GM12878 (cell line): ENCODE measurements around the gene PTPRN2. TPM values are rescaled to one million over a fixed set of nuclear protein-coding genes. Genes with fewer than 3 reads are reported as not detected.

Experiments
- ATAC-seq: fragments of 200-7000 bp; cut with Tn5 transposase; 3 replicates; pipeline ENCODE4 v1.9.1; 2020; ENCODE audit warnings: mild to moderate bottlenecking, moderate library complexity
- BruUV-seq: library from RNA; stranded (reverse); fragments of 400-500 nt; replicated peaks from 2 replicates; lab custom pipeline; 2021; lab: Mats Ljungman, UMichigan
- CTCF ChIA-PET: fragments of 300-600 bp; sonication (Branson Sonifier 250); formaldehyde crosslinking; extraction: SDS; loops from one replicate; lab custom pipeline; 2021; ENCODE audit warnings: inconsistent platforms; lab: Yijun Ruan, JAX
- POLR2A ChIA-PET: fragments of 350-600 bp; formaldehyde crosslinking; extraction: SDS; loops from one replicate; lab custom pipeline; 2021; ENCODE audit warnings: inconsistent platforms; lab: Charles Lee
- RAD21 ChIA-PET: fragments of 300-600 bp; sonication (Branson Sonifier 250); formaldehyde crosslinking; loops from one replicate; lab custom pipeline; 2023; ENCODE audit warnings: antibody characterized with exemption; ENCODE audit not compliant: unreplicated experiment; lab: Charles Lee
- SMC1A ChIA-PET: fragments of 300-600 bp; sonication (Branson Sonifier 250); formaldehyde crosslinking; loops from one replicate; lab custom pipeline; 2023; ENCODE audit not compliant: unreplicated experiment, uncharacterized antibody; lab: Charles Lee
- DNase-seq: peaks from one replicate; pipeline ENCODE4 v3.0.0-alpha.2; 2011; ENCODE audit warnings: low read depth, low spot score
- FAIRE-seq: peaks from 3 replicates; lab custom pipeline; 2011; peaks lifted over from hg19 to GRCh38; lab: Jason Lieb, UNC
- H2AFZ ChIP-seq: 2 replicates; pipeline ENCODE4 v1.6.0; 2011; ENCODE audit warnings: low read depth, low read length, control low read depth; ENCODE audit not compliant: control insufficient read depth
- H3K27ac ChIP-seq: 2 replicates; pipeline ENCODE4 v1.5.1; 2011; ENCODE audit warnings: control low read depth; ENCODE audit not compliant: control insufficient read depth, insufficient read depth
- H3K27me3 ChIP-seq, 2 experiments: replicated peaks in 1 of 2; 2 replicates each; pipeline versions ENCODE4 v1.6.0 to v1.6.1; 2011; ENCODE audit warnings: low read length in 1 of 2; ENCODE audit not compliant: control insufficient read depth in 2 of 2, insufficient read depth in 2 of 2
- H3K36me3 ChIP-seq, 2 experiments: 2 replicates each; pipeline ENCODE4 v1.5.1; 2011; ENCODE audit warnings: low read length in 1 of 2; ENCODE audit not compliant: control insufficient read depth in 2 of 2, insufficient read depth in 2 of 2
- H3K4me1 ChIP-seq: 2 replicates; pipeline ENCODE4 v1.6.1; 2011; ENCODE audit warnings: mild to moderate bottlenecking, low read length, moderate library complexity, mixed read lengths; ENCODE audit not compliant: control insufficient read depth, insufficient read depth
- H3K4me2 ChIP-seq: 2 replicates; pipeline ENCODE4 v1.6.0; 2011; ENCODE audit warnings: control low read depth; ENCODE audit not compliant: control insufficient read depth, insufficient read depth
- H3K4me3 ChIP-seq: fragments of 200-600 bp; sonication (generic); 2 replicates; pipeline ENCODE4 v1.5.1; 2016
- H3K79me2 ChIP-seq: 2 replicates; pipeline ENCODE4 v1.6.0; 2011; ENCODE audit warnings: low read length; ENCODE audit not compliant: control insufficient read depth, insufficient read depth
- H3K9ac ChIP-seq: 2 replicates; pipeline ENCODE4 v1.8.0; 2011; ENCODE audit warnings: low read length, control low read depth, mixed read lengths; ENCODE audit not compliant: control insufficient read depth, insufficient read depth
- H3K9me3 ChIP-seq: replicated peaks from 3 replicates; pipeline ENCODE4 v1.5.1; 2011; ENCODE audit warnings: mild to moderate bottlenecking, low read length; ENCODE audit not compliant: control insufficient read depth, insufficient read depth
- H4K20me1 ChIP-seq: 2 replicates; pipeline ENCODE4 v1.6.0; 2011; ENCODE audit not compliant: control insufficient read depth, insufficient read depth
- HSF1 ChIP-seq: fragments of 150-350 bp; IDR thresholded peaks from 2 replicates; pipeline ENCODE4 v1.6.1; 2014; ENCODE audit warnings: mild to moderate bottlenecking, low read depth, low read length
- IKZF1 ChIP-seq: fragments of 450-650 bp; conservative IDR thresholded peaks from 2 replicates; pipeline ENCODE4 v1.6.1; 2017; ENCODE audit warnings: antibody characterized with exemption, mild to moderate bottlenecking
- MLLT1 ChIP-seq: fragments of 450-650 bp; IDR thresholded peaks from 2 replicates; pipeline ENCODE4 v1.6.1; 2016; ENCODE audit warnings: mild to moderate bottlenecking
- POLR2A ChIP-seq: IDR thresholded peaks from 2 replicates; pipeline ENCODE4 v1.6.1; 2011; ENCODE audit warnings: low read depth, mild to moderate bottlenecking, low read length
- SMC3 ChIP-seq: IDR thresholded peaks from 2 replicates; pipeline ENCODE4 v1.6.1; 2011; ENCODE audit warnings: low read length, improper control_type of control experiment, borderline replicate concordance
- WGBS: methylation state at CpG from one replicate; pipeline ENCODE4 v1.1.6; 2016; ENCODE audit warnings: low lambda C conversion rate; ENCODE audit not compliant: insufficient replicate concordance, insufficient coverage; ENCODE audit errors: missing lambda C conversion rate; 5-methylcytosine and 5-hydroxymethylcytosine counted together
- in situ Hi-C: fragments of 300-500 bp; cut with MboI; formaldehyde crosslinking; loops from 9 replicates; pipeline ENCODE4 v1.14.3; 2018; ENCODE audit warnings: mixed read lengths
- intact Hi-C: fragments of 100-400 bp; cut with micrococcal nuclease; formaldehyde crosslinking; loops from one replicate; pipeline ENCODE4 v1.14.2; 2022; ENCODE audit not compliant: unreplicated experiment
- polyA plus RNA-seq, 11 experiments: library from polyadenylated mRNA; depleted of rRNA in 4 of 11; unstranded in 6 of 11; stranded (reverse) in 5 of 11; fragments of >200 nt; fragmentation: Nextera tagmentation in 4 of 11; fragmentation: Illumina TruSeq in 1 of 11; extraction: Ambion mirVana in 4 of 11; extraction: Trizol in 1 of 11; gene quantifications; 1 replicate in 1 of 11; 2 replicates in 10 of 11; pipeline versions ENCODE4 v1.2.1 to v1.2.3, GENCODE V29; 2011 to 2016; ENCODE audit warnings: inconsistent platforms in 2 of 11, missing spikeins in 2 of 11, low read depth in 1 of 11
- total RNA-seq, 4 experiments: library from RNA; depleted of rRNA in 3 of 4; stranded (reverse); fragments of >200 nt in 3 of 4; fragmentation: Illumina TruSeq in 1 of 4; extraction: Trizol in 1 of 4; gene quantifications; 2 replicates each; pipeline versions ENCODE4 v1.2.1 to v1.2.3, GENCODE V29; 2013 to 2021

Gene PTPRN2
- total and polyA plus RNA-seq, 10 of the 15 experiments (the other 5 are each of a cell fraction or from before 2014, with no cell fraction given), result 5.4 TPM; not detected in 9

- TF ChIP-seq HSF1 (no peak), SMC3 (no peak)
Observed at GRCh38 chr7:157703534-157704195, 884.0 kb downstream of the PTPRN2 start (continued).

GRCh38 chr7:157703131-157703530 lies 884.5 kb downstream of the PTPRN2 start:
- DNase-seq (no peak), FAIRE-seq (no peak), ATAC-seq (no peak)
- TF ChIP-seq MLLT1, result no peak
- no peak for TF ChIP-seq IKZF1
- TF ChIP-seq POLR2A, result no peak
- no peaks in the 10 kb centered on the region for H3K36me3 ChIP-seq
- in situ Hi-C loops, result no loop called here
- no peak overlapping the region for H3K9ac ChIP-seq
- H3K79me2 ChIP-seq, result no peaks in the 10 kb centered on the region
- H3K4me3 ChIP-seq, result no peak overlapping the region
- 17% methylated on average over 14 of the region's 14 CpGs for WGBS
- H3K9me3 ChIP-seq, result no peaks in the 10 kb centered on the region; the same call in 2 of the 3 replicates
- ChIA-PET CTCF (no interaction called here), SMC1A (no interaction called here), RAD21 (no interaction called here), POLR2A (no interaction called here)
- intact Hi-C loops, result no loop called here
- BruUV-seq, result no TSS peak
- H3K27me3 ChIP-seq, result no peaks in the 10 kb centered on the region
- no peaks in the 10 kb centered on the region for H3K4me1 ChIP-seq
- no peak overlapping the region for H3K4me2 ChIP-seq
- H4K20me1 ChIP-seq, result no peaks in the 10 kb centered on the region
- no peak overlapping the region for H3K27ac ChIP-seq
- no peak overlapping the region for H2AFZ ChIP-seq
